GM10266 (cell line): ENCODE data around the gene UQCR11.

Source experiments
- DNase-seq: peaks from one replicate; pipeline ENCODE4 v3.0.0; 2012; ENCODE audit errors: extremely low spot score
- CTCF ChIP-seq: IDR thresholded peaks from 2 replicates; pipeline ENCODE4 v1.5.1; 2012; ENCODE audit warnings: mild to moderate bottlenecking, low read depth; ENCODE audit not compliant: control insufficient read depth, insufficient read depth; ENCODE audit errors: missing control alignments

The UQCR11 gene

GRCh38 chr19:1570836-1571235 is 34.4 kb downstream of the UQCR11 start:
- no peak for DNase-seq
- TF ChIP-seq CTCF: no peak

GRCh38 chr19:1569997-1570396 is 35.3 kb downstream of the UQCR11 start:
- no peak for TF ChIP-seq CTCF
- DNase-seq: no peak

GRCh38 chr19:1568320-1569019 is 36.8 kb downstream of the UQCR11 start, which contains the start of gene MEX3D:
MEX3D (minus strand) TSS chr19:1568325; CDS start chr19:1568058, 267 bp downstream.
- TF ChIP-seq CTCF: no peak
- DNase-seq: peak; percentile 100

- TF ChIP-seq CTCF: no peak
- DNase-seq: no peak
Measured at GRCh38 chr19:1567848-1568227, 37.4 kb downstream of the UQCR11 start.

DNA sequence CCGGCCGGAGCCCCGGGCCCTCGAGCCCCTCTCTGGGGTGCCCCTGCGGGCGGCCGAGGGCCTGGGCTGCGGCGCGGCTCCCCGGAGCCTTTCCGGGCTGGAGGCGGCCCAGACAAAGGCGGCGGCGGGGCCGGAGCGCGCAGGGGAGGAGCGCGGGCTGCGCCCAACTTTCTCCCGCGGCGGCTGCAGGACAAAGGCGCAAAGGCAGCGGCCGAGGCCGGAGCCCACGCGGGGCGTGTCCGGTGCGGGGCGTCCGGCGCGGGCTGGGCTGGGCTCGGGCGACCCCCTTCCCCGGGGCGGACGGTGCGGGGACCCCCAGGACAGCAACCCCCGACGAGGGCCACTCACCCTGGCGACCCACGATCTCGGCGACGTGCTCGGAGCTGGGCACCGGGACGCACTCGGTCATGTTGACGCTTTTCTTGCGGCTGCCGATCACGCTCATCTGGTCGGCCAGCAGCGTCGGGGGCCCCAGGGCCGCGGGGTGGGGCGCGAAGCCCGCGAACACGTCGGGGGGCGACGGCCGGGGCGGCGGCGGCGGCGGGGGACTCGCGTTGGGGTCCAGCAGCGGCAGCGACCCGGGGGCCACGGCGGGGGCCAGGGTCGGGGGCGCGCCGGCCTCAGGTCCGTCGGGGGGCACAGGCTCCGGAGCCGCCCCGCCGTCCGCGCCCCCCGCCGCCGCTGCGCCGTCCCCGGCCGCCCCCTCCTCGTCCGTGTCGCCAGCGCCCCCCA is 38.0 kb downstream of the UQCR11 start:
- TF ChIP-seq CTCF: no peak

DNA sequence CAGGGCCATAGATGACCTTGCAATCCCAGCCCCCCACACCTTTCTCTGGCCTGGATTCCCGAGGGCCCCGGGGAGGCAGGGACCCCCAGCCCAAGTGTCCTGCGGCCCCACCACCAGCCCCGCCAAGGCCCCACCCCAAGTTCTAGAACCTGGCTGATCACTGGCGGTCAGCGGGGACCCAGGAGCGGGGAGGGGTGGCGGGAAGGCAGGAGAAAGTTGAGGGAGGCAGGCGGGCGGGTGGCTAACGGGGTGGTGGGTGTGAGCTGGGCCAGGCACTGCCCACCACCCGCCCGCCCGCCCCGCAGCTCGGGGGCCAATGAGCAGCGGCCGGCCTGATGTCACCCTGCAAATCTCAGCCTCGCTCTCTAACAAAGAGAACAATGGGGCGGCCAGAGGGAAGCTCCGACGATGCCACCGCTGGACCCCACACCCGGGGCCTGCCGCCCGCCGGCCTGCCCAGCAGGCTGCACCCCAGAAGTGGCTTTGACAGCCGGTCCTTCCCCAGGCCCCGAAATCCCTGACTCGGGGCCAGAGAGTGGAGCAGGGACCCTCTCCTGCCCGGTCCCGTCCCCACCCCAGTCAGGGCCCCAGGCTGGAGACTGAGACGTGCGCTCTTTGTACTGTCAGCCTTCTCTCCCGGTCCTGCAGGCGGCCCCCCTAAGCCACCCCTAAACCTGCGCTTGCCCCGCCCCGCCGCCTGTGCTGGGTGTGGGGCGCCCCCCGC is 38.7 kb downstream of the UQCR11 start:
- TF ChIP-seq CTCF: no peak
- no peak for DNase-seq

More for the DNA sequence above, 38.0 kb downstream of the UQCR11 start:
- no peak for DNase-seq
